Upper lobe of right lung (tissue), 1 donor: ENCODE measurements around the gene SLC28A3. TPM values are rescaled to one million over a fixed set of nuclear protein-coding genes. Genes with fewer than 3 reads are reported as not detected.
A peak's percentile ranks its signal among the peaks of the same experiment; 100 is the strongest.

Experiments
- ATAC-seq: fragments of 200-7000 bp; cut with Tn5 transposase; one replicate; pipeline ENCODE4 v1.9.1; 2020; ENCODE audit warnings: mild to moderate bottlenecking, moderate library complexity
- DNase-seq: peaks from one replicate; pipeline ENCODE4 v3.0.0-alpha.2; 2020
- H3K27ac ChIP-seq: fragments of 200-600 bp; one replicate; pipeline ENCODE4 v1.8.0; 2022
- H3K27me3 ChIP-seq: fragments of 200-600 bp; one replicate; pipeline ENCODE4 v1.8.0; 2022; ENCODE audit warnings: mild to moderate bottlenecking
- H3K36me3 ChIP-seq: fragments of 200-600 bp; one replicate; pipeline ENCODE4 v1.8.0; 2022
- H3K4me1 ChIP-seq: fragments of 200-600 bp; one replicate; pipeline ENCODE4 v1.8.0; 2022
- H3K4me3 ChIP-seq: fragments of 200-600 bp; one replicate; pipeline ENCODE4 v1.8.0; 2022; ENCODE audit warnings: mild to moderate bottlenecking
- H3K9me3 ChIP-seq: fragments of 200-600 bp; one replicate; pipeline ENCODE4 v1.8.0; 2022
- intact Hi-C: fragments of 100-400 bp; cut with DNase I; formaldehyde crosslinking; loops from one replicate; pipeline ENCODE4 v1.11.0; 2022
- total RNA-seq: library from RNA; stranded (reverse); fragmentation: NEBNext Ultra II Directional; extraction: Animal tissue kit (Norgen Biotek cat#: 25700); gene quantifications from one replicate; pipeline ENCODE4 v1.2.1, GENCODE V29; 2021
- TF ChIP-seq, protein P1 (sequence below): fragments of 200-600 bp; IDR thresholded peaks from one replicate; pipeline ENCODE4 v1.8.0; 2022; ENCODE audit warnings: antibody characterized with exemption
- donor health status: DM: no; HTN: yes; CAD: no; lungs with severe emphysema.

The SLC28A3 gene
- total RNA-seq, 1 donor from 2014 or later = 1.6 TPM

DNA sequence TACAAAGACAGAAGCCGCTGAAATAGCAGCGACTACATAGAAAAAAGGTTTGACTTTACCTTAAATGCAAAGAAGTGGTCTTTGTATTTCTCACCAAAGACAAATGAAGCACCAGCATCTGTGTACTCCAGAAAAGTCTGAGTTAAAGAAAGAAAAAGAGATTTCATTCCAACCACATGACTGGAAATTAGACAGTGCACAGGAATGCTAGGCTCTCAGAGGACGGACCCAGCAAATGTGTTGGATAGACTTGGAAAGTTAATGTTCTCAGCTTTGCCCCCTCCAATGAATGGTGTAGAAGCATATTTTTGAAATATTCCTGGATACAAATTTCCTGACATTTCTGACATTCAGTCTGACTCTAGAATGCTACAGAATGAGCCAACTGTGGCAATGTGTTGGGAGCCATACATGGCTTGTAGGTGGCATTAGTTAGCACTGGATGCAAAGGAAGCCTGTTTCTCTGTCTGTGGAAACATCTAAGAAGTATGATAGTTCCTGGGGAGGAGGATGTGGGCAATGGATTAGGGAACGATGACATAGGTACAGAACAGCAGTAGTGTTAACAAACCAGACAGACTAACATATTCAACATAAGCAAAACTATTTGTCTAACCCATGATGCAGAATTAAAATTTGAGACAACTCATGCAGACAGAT is 43.3 kb downstream of the SLC28A3 start:
- Histone ChIP-seq H3K4me3 (no peak overlapping the region), H3K36me3 (no peaks in the 10 kb centered on the region), H3K27ac (no peak overlapping the region), H3K4me1 (peaks cover 13% of the 10 kb centered on the region), H3K9me3 (no peaks in the 10 kb centered on the region), H3K27me3 (no peaks in the 10 kb centered on the region)
- DNase-seq = no peak
- intact Hi-C loops = no loop called here
- no peak for ATAC-seq
- TF ChIP-seq, protein P1, sequence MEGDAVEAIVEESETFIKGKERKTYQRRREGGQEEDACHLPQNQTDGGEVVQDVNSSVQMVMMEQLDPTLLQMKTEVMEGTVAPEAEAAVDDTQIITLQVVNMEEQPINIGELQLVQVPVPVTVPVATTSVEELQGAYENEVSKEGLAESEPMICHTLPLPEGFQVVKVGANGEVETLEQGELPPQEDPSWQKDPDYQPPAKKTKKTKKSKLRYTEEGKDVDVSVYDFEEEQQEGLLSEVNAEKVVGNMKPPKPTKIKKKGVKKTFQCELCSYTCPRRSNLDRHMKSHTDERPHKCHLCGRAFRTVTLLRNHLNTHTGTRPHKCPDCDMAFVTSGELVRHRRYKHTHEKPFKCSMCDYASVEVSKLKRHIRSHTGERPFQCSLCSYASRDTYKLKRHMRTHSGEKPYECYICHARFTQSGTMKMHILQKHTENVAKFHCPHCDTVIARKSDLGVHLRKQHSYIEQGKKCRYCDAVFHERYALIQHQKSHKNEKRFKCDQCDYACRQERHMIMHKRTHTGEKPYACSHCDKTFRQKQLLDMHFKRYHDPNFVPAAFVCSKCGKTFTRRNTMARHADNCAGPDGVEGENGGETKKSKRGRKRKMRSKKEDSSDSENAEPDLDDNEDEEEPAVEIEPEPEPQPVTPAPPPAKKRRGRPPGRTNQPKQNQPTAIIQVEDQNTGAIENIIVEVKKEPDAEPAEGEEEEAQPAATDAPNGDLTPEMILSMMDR = no peak

DNA sequence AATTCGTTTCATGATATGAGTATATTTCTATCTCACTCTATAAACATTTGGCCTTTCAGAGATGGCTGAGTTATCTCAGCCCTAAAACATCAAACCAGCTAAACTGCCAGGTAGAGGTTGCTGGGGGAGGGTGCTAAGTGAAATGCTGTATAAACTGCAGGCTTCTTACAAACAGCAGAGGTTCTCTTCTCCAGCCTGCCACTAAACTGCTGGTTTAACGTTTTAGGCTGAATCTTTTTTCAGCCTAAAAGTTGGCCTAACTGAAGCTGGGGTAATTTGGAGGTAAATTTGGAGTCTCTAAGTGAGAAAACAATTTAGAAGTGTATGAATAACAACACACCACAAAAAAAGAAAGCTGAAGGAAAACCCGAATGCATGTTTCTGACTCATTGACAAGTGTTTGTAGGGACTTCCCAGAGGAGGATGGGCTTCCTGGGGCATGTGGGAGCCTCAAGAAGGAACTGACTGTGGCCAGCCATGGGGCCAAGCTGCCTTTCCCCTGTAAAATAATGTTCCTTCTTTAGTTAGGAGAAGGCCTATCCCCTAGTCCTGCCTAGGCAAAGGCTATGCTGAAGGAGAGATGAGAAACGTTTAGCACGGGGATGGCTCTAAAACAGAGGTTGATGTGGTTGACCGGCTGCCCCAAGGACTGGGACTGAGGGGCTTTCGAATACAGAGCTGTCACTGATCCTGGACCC is 44.3 kb downstream of the SLC28A3 start:
- Histone ChIP-seq H3K36me3 (no peaks in the 10 kb centered on the region), H3K4me3 (no peak overlapping the region), H3K27me3 (no peaks in the 10 kb centered on the region), H3K4me1 (peaks cover 9% of the 10 kb centered on the region), H3K27ac (peak overlapping the region; percentile 24), H3K9me3 (no peaks in the 10 kb centered on the region)
- intact Hi-C loops = no loop called here
- ATAC-seq = peak; percentile 74
- TF ChIP-seq, protein P1 = no peak
- DNase-seq = no peak

DNA sequence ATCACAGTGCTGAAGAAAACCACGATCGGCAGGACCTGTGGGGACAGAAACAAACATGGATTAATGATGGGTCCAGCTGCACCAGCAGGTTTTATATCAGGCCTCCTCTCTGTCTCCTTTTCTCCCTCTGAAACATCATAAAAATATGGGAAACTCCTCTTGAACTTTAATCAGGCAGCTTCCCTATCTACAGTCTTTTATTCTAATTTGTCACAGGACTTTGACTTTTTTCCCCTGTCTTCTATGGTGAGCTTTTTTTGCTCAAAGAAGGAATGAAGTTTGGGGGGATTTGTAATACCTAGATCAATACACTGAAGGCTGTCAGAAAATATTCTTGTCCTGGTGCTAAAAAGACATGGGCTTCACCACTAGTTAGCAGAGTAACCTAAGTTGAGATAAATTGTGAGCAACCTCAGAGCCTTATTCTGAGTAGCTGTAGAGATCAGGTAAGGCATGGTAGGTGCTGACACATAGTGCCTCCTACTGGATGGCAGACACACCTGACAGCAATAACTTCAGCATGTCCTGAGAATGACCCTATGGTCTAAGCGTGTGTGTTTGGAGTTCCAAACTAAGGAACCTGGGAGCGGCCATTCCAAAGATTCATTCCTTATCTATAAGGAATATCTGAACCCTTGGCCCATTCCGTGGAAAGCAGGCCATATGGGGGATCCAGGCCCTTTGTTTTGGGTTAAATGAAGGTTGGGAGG is 46.2 kb downstream of the SLC28A3 start:
- Histone ChIP-seq H3K27ac (no peak overlapping the region), H3K4me3 (no peak overlapping the region), H3K4me1 (peaks cover 9% of the 10 kb centered on the region), H3K9me3 (no peaks in the 10 kb centered on the region), H3K27me3 (no peaks in the 10 kb centered on the region), H3K36me3 (no peaks in the 10 kb centered on the region)
- no peak for ATAC-seq
- intact Hi-C loops = no loop called here
- TF ChIP-seq, protein P1 = no peak
- DNase-seq = no peak

DNA sequence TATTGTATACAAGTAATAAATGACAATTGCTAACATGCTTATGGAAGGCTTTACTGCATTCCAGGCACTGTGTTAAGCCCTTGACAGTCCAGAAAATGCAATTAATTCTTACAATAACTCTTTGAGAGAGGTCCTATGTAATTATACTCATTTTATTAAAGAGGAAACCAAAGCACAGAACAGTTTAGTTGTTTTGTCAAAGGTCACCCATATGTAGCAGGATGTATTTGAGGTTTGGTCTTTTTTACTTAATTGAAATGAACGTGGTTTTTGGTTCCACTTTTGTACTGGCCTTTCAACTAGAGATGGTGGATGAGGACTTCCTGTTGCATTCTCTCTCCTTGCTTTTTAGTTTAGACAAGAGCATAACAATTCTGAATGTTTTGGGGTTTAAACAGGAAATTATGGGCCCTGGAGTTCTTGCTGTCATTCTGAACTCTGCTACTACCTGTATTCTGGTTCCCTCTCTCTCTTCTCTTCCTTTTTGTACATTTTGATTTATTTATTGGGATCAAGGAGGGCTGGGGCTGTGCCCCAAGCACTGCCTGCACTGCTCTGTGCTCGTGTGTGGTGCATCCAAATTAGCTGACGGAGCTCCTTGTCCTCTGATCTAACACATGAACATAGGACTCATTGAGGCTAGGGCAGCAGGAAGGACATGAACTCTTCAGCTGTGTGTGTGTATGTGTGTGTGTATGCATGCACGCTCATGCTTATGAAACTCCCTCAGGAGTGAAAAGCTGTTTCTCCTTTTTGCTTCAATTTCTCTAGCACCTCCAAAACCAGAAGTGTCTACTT is 47.4 kb downstream of the SLC28A3 start:
- intact Hi-C loops = no loop called here
- Histone ChIP-seq H3K4me3 (no peak overlapping the region), H3K27me3 (no peaks in the 10 kb centered on the region), H3K9me3 (no peaks in the 10 kb centered on the region), H3K27ac (no peak overlapping the region), H3K4me1 (peaks cover 9% of the 10 kb centered on the region), H3K36me3 (no peaks in the 10 kb centered on the region)
- TF ChIP-seq, protein P1 = no peak
- ATAC-seq (peak; percentile 62), DNase-seq (no peak)

DNA sequence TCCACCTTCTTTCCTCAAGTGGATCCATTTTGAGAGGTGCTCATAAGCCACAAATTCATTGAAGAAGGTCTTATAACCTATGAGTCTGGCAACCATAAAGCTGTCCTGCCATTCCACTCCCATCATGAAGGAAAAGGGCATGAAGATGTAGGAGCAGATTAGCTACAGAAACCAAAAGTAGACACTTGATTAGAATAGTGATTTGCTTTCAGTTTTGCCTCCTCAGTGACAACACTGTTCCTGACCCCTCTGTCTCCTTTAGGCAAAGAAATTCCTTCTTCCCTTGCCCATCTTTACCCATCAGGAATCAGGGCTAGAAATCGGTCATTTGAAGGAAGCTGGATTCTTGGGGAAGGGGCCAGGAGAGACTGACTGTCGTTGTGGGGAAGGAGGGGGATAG is 55.2 kb downstream of the SLC28A3 start:
- no peaks in the 10 kb centered on the region for H3K36me3 ChIP-seq
- no peaks in the 10 kb centered on the region for H3K9me3 ChIP-seq
- DNase-seq (no peak), ATAC-seq (no peak)
- no peaks in the 10 kb centered on the region for H3K27me3 ChIP-seq
- intact Hi-C loops = no loop called here
- no peak overlapping the region for H3K4me3 ChIP-seq
- H3K27ac ChIP-seq = no peak overlapping the region
- H3K4me1 ChIP-seq = no peaks in the 10 kb centered on the region
- TF ChIP-seq, protein P1 = no peak
